GM19468 (cell line): ENCODE data around the gene XPNPEP2.

Experiments
- ATAC-seq: cut with Tn5 transposase; IDR thresholded peaks from one replicate; pipeline ENCODE4 v1.9.1; 2021; ENCODE audit warnings: mild to moderate bottlenecking, moderate library complexity, moderate number of reproducible peaks; ENCODE audit not compliant: unreplicated experiment; ENCODE audit errors: extremely low read depth

Gene XPNPEP2

GRCh38 chrX:129738466-129739308 is at the start of gene XPNPEP2:
XPNPEP2 (plus strand) TSS chrX:129738979; CDS start chrX:129739214, 235 bp downstream.
- no peak for ATAC-seq

- ATAC-seq, result no peak
Measured at GRCh38 chrX:129689796-129690195, 49.0 kb upstream of the XPNPEP2 start.

DNA sequence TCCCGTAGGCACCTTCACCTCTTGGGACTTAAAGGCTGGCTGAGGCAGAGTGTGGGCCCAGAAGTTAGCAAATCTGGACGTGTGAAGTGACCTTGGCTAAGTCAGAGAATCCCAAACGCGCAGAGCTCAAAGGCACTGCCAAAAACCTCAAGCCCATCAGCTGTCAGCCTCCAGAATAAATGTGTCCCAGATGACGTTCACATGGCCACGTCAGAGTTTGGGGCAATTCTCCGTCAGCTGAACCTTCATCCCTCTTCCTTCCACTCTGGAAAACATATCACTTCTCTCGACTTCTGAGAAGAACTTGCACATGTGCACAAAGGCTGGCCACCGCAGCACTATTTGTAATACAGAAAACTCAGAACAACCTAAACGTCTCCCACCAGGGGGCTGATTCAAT is 48.3 kb upstream of the XPNPEP2 start:
- ATAC-seq, result no peak

GRCh38 chrX:129693354-129693753 is 45.4 kb upstream of the XPNPEP2 start:
- no peak for ATAC-seq

GRCh38 chrX:129694805-129695204 is 44.0 kb upstream of the XPNPEP2 start:
- ATAC-seq, result no peak

GRCh38 chrX:129695535-129695934 is 43.2 kb upstream of the XPNPEP2 start:
- no peak for ATAC-seq

- no peak for ATAC-seq
Measured at GRCh38 chrX:129695937-129696336, 42.8 kb upstream of the XPNPEP2 start.

DNA sequence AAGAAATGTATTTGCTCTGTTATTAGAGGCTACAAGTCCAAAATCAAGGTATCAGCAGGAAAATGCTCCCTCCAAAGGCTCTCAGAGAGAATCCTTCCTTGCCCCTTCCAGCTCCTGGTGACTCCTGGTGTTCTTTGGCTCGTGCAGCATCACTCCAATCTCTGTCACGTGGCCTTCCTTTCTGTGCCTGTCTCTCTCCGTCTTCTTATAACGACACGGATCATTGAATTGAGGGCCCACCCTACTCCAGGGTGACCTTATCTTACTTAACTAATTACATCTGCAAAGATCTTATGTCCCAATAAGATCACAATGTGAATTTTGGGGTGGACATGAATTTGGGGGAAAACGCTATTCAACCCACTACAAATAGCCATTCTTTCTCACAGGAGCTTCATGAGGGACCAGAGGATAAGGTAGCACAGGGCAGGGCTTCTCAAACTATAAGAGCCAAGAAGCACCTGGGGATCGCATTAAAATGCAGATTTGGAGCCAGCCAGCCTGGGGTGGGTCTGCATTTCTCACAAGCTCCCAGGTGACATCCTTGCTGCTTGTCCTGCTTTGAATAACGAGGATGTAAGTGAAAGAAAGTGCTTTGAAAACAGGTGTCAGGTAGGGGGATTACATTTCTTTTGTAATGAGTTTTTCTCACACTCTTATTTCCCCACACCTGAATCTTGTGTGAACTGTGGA is 42.2 kb upstream of the XPNPEP2 start:
- ATAC-seq, result no peak

- no peak for ATAC-seq
Measured at GRCh38 chrX:129697204-129697829, 41.5 kb upstream of the XPNPEP2 start.

DNA sequence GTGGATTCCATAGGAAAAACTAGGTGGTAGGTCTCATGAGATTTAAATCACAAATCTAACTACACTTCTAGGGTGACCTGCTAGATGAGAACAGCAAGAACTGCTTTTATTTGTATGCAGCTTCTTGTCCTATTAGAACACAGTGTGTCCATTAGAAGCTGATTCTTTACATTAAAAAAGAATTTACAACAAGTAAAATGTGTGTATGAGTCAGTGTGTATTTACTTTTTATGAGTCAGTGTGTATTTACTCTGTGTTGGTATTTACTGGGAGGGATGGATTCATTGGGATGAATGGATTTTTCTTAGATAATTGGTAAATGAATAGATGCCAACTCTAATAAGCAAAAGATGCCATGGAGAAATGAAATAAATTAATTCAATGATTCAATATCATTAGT is 40.6 kb upstream of the XPNPEP2 start:
- ATAC-seq, result no peak

DNA sequence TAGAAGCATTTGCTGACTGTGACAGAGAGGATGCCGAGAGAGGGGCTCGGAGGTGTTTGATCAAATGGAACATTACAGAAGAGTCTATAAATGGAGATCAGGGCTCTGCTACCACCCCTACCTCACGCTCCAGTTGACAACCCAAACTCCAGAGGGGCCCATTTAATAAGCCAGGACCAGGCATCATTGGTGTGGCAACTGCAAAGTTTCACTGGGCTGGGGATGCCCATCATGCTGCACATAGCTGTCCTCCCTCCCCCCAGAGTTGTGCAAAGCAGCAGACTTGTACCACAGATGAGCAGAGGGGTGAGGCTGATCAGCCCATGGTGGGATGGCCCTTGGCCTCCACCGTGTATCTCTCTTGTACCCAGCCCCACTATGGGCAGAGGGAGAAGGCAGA is 38.2 kb upstream of the XPNPEP2 start:
- no peak for ATAC-seq

DNA sequence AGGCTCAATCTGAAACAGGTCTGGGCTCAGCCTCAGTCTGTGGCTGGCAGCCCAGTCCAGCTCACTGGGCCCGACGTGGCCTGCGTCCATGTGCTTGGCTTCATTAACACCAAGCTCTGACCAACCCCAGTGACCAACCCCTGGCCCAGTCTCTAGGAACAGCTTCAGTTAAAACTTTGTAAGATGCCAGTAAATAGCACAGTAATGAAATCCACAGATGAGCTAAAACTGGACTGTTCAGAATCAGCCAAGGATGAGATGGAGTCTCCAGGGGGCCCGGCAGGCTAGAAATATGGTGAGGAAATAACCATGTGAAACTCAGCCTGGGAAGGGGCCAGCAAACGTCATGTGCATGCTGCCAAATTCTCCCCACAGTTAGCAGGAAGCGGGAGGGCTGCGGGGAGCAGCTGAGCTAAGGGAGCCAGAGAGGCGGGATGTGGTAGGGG is 37.1 kb upstream of the XPNPEP2 start:
- ATAC-seq, result no peak

GRCh38 chrX:129704491-129704890 is 34.3 kb upstream of the XPNPEP2 start:
- ATAC-seq, result no peak

DNA sequence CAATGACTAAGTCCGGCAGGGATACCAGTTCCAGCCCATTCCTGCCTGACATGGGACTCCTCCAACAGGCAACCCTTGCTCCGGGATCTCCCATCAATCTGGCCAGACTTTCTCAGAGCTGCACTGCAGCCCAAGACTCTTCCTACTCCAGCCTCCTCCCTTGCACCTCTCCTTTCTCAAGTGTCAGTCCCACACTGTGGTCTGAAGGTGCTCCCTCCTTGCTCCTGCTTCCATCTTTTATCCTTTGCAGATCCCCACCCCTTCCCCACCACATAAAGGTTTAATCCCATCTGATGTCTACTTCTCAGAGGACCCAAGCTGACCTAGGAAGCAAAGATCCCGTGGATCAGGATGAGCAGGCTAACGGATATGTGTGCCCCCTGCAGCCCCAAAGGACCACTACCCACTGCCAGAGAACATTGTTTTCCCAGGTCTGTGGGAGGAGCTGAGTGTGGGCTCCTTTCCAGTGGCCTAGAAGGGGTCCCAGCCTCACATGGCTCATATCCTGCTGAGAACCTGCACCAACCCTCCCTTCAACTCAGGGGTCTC is 33.3 kb upstream of the XPNPEP2 start:
- ATAC-seq, result no peak

GRCh38 chrX:129705988-129706387 is 32.8 kb upstream of the XPNPEP2 start:
- ATAC-seq, result no peak

DNA sequence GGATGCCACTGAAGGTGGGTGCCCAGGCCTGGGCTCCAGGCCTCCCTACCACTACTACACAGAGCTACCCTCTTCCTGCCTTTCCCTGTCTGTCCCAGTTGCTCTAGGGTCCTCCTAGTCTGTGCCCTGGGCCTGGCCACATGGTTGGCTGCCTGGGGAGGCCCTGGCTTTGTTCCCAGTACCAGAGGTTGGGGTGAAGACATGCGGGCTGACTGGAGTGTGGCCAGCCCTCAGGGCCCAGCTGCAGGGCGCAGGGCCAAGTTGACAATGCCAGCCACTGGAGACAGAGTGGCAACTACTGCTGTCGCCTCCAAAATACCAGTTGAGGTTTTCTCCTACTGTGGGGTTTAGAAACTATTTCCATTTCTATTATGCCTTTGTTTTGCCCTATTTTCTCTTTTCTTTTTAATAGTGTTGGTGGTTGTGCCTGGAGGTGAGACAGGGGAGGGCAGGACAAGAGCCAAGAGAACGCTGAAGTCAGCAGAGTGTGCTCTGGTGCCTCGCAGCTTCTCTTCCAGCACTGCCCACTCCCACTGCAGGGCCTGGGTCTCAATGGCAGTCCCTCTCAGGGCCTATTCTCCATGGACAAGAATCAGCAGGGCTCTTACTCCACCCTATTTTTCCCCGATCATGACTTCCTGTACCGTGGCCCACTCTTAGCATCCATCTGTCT is 32.2 kb upstream of the XPNPEP2 start:
- ATAC-seq, result no peak

- no peak for ATAC-seq
Measured at GRCh38 chrX:129714581-129714980, 24.2 kb upstream of the XPNPEP2 start.

DNA sequence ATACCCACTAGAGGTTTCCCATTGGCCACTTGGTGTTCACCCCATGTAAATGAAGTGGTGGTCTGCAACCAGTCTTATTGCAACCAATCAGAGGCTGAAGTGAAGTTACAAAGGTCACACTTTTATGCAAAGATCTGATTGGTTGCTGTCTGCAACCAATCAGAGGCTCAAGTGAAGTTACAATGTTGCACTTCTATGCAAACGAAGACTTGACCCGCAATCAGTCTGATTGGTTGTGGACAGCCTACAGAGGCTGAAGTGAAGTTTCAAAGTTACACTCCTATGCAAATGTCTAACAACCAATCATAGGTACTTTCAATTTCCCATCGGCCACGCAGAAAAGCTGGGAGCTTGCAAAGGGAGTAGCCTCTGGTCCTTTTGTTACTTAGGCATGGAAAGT is 22.3 kb upstream of the XPNPEP2 start:
- no peak for ATAC-seq

DNA sequence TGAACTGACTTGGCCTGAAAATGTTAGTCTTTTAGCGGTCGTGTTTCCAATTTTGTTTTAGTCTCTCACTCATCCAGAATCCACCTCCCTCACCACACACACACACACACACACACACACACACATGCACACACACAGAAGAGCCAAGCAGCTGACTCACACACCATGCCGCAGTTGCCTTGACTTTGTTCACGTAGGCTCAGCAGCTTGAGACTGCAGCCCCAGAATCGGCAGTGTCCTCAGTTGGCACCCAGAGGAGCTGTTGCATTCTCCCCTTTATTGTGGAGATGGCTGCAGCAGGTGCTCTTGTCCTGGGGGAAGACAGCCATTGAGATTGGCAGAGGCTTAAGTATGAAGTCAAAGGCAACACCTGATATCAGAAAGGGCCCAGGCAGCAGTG is 20.9 kb upstream of the XPNPEP2 start:
- ATAC-seq, result no peak

DNA sequence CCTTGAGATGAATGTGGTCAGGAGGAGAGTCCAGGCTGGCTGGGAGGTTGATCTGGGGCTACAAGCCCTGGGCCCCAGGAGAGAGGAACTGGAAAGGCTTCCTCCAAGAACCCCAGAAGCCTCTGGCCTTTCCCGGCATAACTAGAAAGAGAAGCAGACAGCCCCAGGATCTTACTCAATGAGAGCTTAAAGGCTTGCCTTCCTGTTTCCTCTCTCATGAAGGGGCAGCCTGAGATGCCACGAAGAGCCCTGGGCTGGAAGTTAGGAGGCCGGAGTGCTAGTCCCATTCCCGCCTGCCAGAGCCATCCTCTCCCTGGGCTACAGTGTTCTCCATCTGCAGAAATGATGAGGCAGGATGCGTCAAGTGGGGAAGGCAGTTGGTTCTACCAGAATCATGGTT is 20.1 kb upstream of the XPNPEP2 start:
- ATAC-seq, result no peak
